AG04450 (cell line): ENCODE results near the gene MRPS18C. TPM values are rescaled to one million over a fixed set of nuclear protein-coding genes. Genes with fewer than 3 reads are reported as not detected.
A peak's percentile ranks its signal among the peaks of the same experiment; 100 is the strongest.

ENCODE experiments used
- CTCF ChIA-PET: fragments of 300-600, 350-600 bp; formaldehyde crosslinking; extraction: SDS; loops from one replicate; lab custom pipeline; 2022; ENCODE audit warnings: antibody characterized with exemption, inconsistent platforms; lab: Charles Lee
- POLR2A ChIA-PET: fragments of 350-600 bp; formaldehyde crosslinking; extraction: SDS; loops from one replicate; lab custom pipeline; 2021; ENCODE audit warnings: antibody characterized with exemption, inconsistent platforms; lab: Yijun Ruan, JAX
- DNase-seq: peaks from one replicate; pipeline ENCODE4 v3.0.0-alpha.2; 2011; ENCODE audit warnings: low read depth, low spot score
- H3K27ac ChIP-seq: one replicate; pipeline ENCODE4 v1.5.1; 2012; ENCODE audit warnings: low read depth, low read length, control low read depth
- H3K27me3 ChIP-seq: one replicate; pipeline ENCODE4 v1.6.0; 2012; ENCODE audit warnings: low read length; ENCODE audit not compliant: control insufficient read depth, insufficient read depth
- H3K4me3 ChIP-seq: 2 replicates; pipeline ENCODE4 v1.5.1; 2011; ENCODE audit warnings: mild to moderate bottlenecking, low read depth, low read length, control low read depth
- H3K9me3 ChIP-seq: 2 replicates; pipeline ENCODE4 v1.5.1; 2012; ENCODE audit warnings: low read length; ENCODE audit not compliant: control insufficient read depth, insufficient read depth
- CTCF ChIP-seq: IDR thresholded peaks from 2 replicates; pipeline ENCODE4 v1.5.1; 2011; ENCODE audit warnings: low read depth, low read length, control low read depth, inconsistent platforms
- polyA minus RNA-seq: library from RNA; depleted of rRNA, polyadenylated mRNA; stranded (reverse); fragments of >200 nt; gene quantifications from 2 replicates; pipeline ENCODE4 v1.2.3, GENCODE V29; 2011; rRNA and poly(A)+ RNA removed
- polyA plus RNA-seq: library from polyadenylated mRNA; depleted of rRNA; stranded (reverse); fragments of >200 nt; gene quantifications from 2 replicates; pipeline ENCODE4 v1.2.3, GENCODE V29; 2011; rRNA removed

MRPS18C gene
- polyA plus RNA-seq (31.1 and 40.1 TPM in 2 replicates), polyA minus RNA-seq (9.6 and 10.8 TPM in 2 replicates)

GRCh38 chr4:83455281-83456183 lies at the start of gene MRPS18C, which contains the start of gene HELQ:
MRPS18C (plus strand) TSS chr4:83456058; CDS start chr4:83456078, 20 bp downstream.
HELQ (minus strand) TSS chr4:83455823; CDS start chr4:83455693, 130 bp downstream.
- Histone ChIP-seq H3K27me3 (no peaks in the 10 kb centered on the region), H3K9me3 (no peaks in the 10 kb centered on the region), H3K4me3 (peak within 1 kb of the TSS; percentile 92), H3K27ac (peak within 1 kb of the TSS; percentile 97)
- TF ChIP-seq CTCF, result peak; percentile 31; the same call in 1 of the 2 replicates
- ChIA-PET CTCF (interaction anchor here (1.0 to 2.1 kb wide), 3 partner anchors 93 to 174 kb away, joined by 4 to 6 read pairs (median 4); partner anchors contain the start of gene COQ2), POLR2A (interaction anchor here (0.6 to 1.2 kb wide), 6 partner anchors 79 to 1082 kb away, joined by 3 to 6 read pairs (median 4); partner anchors contain the start of genes COQ2 and HNRNPD)
- DNase-seq, result peak; percentile 99

DNA sequence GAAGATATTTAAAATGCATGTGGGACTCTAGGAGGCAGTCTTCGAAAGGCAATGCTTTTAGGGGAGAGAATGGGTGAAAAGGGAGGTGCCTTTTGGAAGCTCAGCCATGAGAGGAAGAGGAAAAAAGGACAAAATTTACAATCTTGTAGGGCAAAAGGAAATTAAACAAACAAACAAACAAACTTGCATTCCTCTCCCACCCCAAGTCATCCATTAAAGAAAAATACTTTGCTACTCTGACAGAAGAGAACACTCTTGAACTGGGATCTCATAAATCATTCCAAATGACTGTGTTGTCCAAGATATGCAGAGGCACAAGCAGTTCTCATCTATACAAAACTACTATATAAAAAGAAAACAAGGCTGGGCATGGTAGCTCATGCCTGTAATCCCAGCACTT lies 47.0 kb upstream of the MRPS18C start:
- Histone ChIP-seq H3K27ac (no peak overlapping the region), H3K9me3 (no peaks in the 10 kb centered on the region), H3K27me3 (no peaks in the 10 kb centered on the region), H3K4me3 (no peak overlapping the region)
- ChIA-PET CTCF (interaction anchor here (0.6 kb wide), 1 partner anchor 11 kb away, joined by 3 read pairs; no protein-coding TSS in a partner anchor), POLR2A (no interaction called here)
- no peak for DNase-seq
- TF ChIP-seq CTCF, result no peak

DNA sequence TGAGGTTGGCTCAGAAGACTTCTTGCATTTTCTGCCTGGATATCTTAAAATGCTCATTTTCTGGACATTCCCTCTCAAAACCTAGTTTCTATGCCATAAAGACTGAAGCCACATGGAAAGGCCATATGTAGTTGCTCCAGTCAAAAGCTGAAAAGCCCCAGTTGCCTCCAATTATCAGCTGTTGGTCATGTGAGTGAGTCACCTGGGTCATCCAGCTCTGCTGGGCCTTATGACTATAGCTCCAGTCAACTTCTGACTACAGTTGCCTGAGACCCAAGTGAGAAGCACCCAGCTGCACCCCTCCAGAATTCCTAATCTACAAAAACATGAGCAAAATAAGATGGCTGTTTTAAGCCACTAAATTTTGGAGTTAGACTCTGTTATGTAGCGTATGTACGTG lies 42.2 kb upstream of the MRPS18C start:
- CTCF ChIA-PET, result interaction anchor here (0.6 kb wide), 1 partner anchor 49 kb away, joined by 4 read pairs; no protein-coding TSS in a partner anchor
- Histone ChIP-seq H3K27ac (no peak overlapping the region), H3K4me3 (no peak overlapping the region), H3K27me3 (no peaks in the 10 kb centered on the region), H3K9me3 (no peaks in the 10 kb centered on the region)
- POLR2A ChIA-PET, result no interaction called here
- no peak for DNase-seq
- no peak for TF ChIP-seq CTCF

GRCh38 chr4:83417566-83417965 lies 38.3 kb upstream of the MRPS18C start:
- no peak overlapping the region for H3K27ac ChIP-seq
- no peaks in the 10 kb centered on the region for H3K27me3 ChIP-seq
- no peak for DNase-seq
- no peak overlapping the region for H3K4me3 ChIP-seq
- no peak for TF ChIP-seq CTCF
- no peaks in the 10 kb centered on the region for H3K9me3 ChIP-seq
- ChIA-PET POLR2A (no interaction called here), CTCF (no interaction called here)

GRCh38 chr4:83418211-83418610 lies 37.6 kb upstream of the MRPS18C start:
- DNase-seq, result no peak
- Histone ChIP-seq H3K27ac (no peak overlapping the region), H3K4me3 (no peak overlapping the region), H3K27me3 (no peaks in the 10 kb centered on the region), H3K9me3 (no peaks in the 10 kb centered on the region)
- ChIA-PET POLR2A (no interaction called here), CTCF (no interaction called here)
- no peak for TF ChIP-seq CTCF
